Uterus (tissue), 2 donors: Measurements from ENCODE around the gene SERPINA9.

Source experiments
- CTCF ChIP-seq, 4 experiments: fragments of 200-600 bp in 2 of 4; fragments of 450-650 bp in 2 of 4; sonication (generic) in 2 of 4; IDR thresholded peaks; one replicate each; pipeline ENCODE4 v1.5.1; 2016 to 2019; ENCODE audit warnings: antibody characterized with exemption in 4 of 4, mild to moderate bottlenecking in 2 of 4, moderate library complexity in 1 of 4
- POLR2A ChIP-seq, 2 donors: fragments of 450-650 bp; IDR thresholded peaks; one replicate each; pipeline ENCODE4 v1.6.1; 2016; ENCODE audit warnings: antibody characterized with exemption in 2 of 2, mild to moderate bottlenecking in 1 of 2, moderate library complexity in 1 of 2

- no peak for TF ChIP-seq CTCF (IDR thresholded peaks at IDR 0.05)
- no peak for TF ChIP-seq POLR2A (IDR thresholded peaks at IDR 0.05)
Observed at GRCh38 chr14:94515856-94516255, 39.9 kb upstream of the SERPINA9 start.
